ENCODE data around the gene SNCAIP. TPM values are rescaled to one million over a fixed set of nuclear protein-coding genes. Genes with fewer than 3 reads are reported as not detected.
"Not testable (repeated sequence)": the region's sequence is repeated elsewhere in the genome, so short reads cannot be mapped to it uniquely, and the experiment has no call there.

Gene SNCAIP
- total RNA-seq, 1 donor from 2014 or later = not detected

DNA sequence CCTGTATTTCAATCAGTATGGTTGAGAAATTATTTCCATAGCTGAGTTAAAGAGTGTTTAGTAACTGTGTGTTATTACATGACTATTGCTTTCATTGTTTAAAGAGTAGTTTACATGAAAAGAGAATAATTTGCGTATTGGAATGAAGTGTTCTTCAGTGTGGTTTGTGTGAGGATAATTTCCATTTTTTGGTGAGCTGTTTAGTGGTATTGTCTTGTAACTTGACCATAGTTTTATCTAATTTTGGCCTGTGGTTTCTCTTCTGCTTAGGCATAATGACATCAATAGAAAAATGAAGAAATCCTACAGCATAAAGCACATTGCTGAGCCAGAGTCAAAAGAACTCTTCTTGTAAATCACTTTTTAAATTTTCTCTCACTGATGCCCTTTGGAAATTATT, 151.2 kb downstream of the SNCAIP start:
- DNase-seq (ENCODE audit: low read depth) = no peak

DNA sequence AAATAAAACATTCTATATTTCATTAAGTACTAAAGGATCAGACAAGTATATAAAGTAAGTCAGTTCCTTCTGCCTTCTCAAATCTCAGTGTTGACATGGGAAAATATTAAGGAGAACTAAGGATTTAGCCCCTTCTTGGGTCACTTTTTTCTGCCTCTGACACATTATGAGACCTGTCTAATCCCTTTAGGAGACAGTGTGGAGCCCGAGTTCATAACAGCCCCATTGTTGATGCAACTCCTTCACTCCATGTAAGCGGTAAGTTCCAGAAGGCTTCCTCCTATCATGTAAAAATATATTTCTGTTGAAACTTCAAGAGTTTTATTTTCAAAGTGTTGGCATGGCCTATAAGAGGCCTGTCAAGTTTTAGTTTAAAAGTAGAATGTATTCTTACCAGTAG, 152.2 kb downstream of the SNCAIP start:
- DNase-seq (ENCODE audit: low read depth) = no peak

GRCh38 chr5:122465031-122465577, 153.1 kb downstream of the SNCAIP start:
- DNase-seq (ENCODE audit: low read depth) = no peak

- DNase-seq (ENCODE audit: low read depth) = no peak
Measured at GRCh38 chr5:122465994-122466393, 154.0 kb downstream of the SNCAIP start.

GRCh38 chr5:122468351-122469116, 156.5 kb downstream of the SNCAIP start:
- DNase-seq (ENCODE audit: low read depth) = no peak

DNA sequence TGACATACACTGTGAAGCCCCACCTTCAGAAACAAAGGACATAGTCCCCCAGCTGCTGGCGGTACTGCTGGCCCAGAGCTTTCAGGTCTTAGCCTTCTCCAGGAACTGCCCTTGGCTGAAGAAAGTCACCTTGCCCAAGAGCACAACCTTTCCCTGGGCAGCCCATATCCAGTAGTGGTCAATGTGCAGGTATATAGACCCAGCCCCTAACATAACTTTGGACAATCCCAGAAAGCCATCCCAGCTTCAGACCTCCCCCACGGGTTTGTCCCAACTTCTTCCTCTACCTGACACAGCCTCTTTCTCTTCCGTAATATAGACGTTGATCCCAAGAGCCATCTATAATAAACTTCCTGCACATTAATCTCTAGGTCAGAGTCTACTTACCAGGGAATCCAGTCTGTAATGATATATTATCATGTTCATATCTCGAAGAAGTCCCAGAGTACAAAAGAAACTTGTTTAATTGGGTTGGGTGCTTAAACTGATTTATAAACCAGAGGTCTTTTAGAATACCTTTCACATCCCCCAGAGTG, 157.4 kb downstream of the SNCAIP start:
- DNase-seq (ENCODE audit: low read depth) = no peak

GRCh38 chr5:122470365-122470764, 158.3 kb downstream of the SNCAIP start:
- no peak for DNase-seq (ENCODE audit: low read depth)

DNA sequence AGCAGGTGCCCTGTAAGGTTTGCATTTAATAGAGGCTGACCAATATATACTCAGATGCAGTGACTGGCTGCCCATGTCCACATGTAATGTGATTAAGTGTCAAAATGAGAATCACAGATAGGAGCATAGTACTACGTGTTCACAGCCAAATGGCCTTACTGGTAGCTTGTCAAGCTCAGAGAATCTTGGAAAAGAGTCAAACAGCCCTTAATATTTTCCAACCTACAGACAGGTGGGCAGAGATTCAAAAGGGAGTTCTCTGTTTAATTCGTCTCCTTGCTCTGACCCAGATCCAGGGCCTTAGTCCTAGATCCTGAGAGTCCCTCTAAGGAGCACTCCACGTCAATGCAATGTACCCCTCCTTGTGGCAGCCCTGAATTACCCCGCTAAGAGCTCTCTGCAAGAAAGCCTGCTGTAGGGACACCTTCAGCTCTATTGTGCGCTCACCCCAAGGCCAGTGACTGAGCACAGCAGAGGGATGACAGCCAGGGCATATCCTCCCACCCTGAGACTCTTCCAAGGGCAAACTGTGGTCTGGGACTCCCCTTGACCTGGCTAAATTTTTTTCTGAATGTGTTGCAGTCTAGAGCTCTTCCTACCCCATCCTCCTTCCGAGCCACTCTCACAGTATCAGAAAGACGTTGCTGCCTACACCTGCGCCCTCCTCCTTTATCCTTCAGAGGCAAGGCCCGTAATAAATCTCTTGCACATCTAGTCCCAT, 159.2 kb downstream of the SNCAIP start:
- DNase-seq (ENCODE audit: low read depth) = no peak

DNA sequence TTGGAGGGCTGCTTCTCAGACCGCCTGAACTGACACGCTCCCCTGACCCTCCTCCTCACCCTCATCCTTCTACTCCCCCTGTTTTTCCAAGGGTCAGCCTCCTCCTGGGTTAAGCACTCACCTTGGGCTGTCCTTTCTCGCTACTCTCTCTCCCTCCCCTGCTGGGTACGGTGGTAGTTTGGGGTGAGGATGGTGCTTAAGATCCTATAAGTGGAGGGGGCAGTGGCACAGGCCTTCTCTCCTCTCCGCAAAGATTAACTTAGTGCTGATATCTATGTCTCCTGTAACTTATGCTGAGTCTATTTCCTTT, 159.7 kb downstream of the SNCAIP start:
- DNase-seq (ENCODE audit: low read depth) = no peak

DNA sequence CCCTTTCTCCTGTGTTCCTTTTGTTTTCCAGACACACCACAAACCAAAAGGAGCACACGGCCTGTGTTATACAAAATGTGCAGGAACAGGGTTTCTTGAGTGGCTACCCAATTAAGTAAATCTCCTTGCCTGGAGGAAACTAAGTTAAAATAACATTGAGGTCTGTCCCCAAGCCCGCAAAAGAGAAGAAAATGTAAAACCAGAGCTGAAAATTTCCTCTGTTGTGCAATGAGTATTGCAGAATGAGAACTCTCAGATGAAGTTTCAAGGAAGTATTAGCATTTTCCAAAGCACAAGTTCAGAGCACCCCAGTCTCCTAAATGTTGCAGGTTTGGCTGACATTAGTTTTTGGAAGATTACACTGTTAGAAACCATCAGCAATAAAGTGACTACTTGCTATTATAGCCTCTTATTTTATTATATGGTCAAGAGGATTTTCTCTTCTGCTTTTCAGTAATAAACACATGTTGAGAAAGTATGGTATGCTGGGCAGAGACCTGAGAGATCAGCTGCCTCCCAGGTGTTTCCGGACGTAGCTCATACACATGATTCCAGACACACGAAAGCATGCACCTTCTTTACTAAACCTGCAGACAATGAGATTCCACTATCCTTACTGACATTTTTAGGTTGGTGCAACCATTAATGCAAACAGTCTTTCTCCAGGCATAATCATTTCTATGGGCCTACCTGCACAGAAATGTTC, 161.3 kb downstream of the SNCAIP start:
- DNase-seq (ENCODE audit: low read depth) = no peak

DNA sequence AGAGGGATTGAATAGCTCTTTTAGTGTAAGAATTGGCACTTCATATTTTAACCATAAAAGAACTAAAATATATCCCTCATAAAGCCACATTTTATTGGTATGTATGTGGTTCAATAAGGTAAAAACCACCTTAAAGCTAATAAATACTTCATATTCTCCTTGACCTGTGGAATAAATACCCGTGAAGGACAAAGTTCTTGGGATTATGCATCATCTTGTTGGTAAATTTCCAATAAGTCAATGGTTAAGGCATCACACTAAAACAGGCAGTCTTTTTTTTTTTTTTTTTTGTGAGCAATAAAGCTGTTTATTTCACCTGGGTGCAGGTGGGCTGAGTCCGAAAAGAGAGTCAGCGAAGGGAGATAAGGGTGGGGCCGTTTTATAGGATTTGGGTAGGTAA, 161.9 kb downstream of the SNCAIP start:
- DNase-seq (ENCODE audit: low read depth) = no peak

GRCh38 chr5:122478741-122479442, 166.9 kb downstream of the SNCAIP start:
- no peak for DNase-seq (ENCODE audit: low read depth)

DNA sequence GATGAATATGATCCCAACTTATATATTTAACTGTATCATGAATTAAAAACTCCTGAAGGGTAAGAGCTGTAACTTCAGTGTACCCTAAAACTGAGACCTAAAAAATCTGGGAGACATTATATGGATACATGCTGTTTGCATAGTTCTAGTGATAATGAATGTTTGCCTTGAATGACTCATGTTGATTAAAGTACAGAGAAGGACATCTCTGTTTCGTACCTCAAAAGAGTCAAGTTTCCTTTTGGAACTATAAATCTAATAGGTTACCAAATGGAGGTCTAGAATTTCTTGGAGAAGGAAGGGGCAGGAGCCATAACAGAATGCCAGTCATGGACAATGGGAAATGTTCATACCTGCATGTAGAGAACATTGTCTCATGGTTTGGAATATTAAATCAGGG, 168.1 kb downstream of the SNCAIP start:
- no peak for DNase-seq (ENCODE audit: low read depth)

- DNase-seq (ENCODE audit: low read depth) = no peak
Measured at GRCh38 chr5:122484103-122484502, 172.1 kb downstream of the SNCAIP start.

DNA sequence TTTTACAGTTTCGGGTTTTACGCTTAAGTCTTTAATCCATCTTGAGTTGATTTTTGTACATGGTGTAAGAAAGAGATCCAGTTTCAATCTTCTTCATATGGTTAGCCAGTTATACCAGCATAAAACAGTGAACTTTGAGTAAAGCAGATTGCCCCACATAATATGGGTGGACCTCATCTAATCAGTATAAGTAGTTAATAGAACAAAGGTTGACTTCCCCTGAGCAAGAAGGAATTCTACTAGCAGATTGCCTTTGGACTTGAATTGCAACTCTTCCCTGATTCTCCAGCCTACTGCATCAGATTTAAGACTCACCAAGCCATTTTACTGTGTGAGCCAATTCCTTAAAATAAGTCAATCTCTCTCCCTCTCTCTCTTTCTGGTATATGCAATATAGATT, 173.2 kb downstream of the SNCAIP start:
- no peak for DNase-seq (ENCODE audit: low read depth)

- not testable (repeated sequence) for DNase-seq (ENCODE audit: low read depth)
Measured at GRCh38 chr5:122486616-122487015, 174.6 kb downstream of the SNCAIP start.

DNA sequence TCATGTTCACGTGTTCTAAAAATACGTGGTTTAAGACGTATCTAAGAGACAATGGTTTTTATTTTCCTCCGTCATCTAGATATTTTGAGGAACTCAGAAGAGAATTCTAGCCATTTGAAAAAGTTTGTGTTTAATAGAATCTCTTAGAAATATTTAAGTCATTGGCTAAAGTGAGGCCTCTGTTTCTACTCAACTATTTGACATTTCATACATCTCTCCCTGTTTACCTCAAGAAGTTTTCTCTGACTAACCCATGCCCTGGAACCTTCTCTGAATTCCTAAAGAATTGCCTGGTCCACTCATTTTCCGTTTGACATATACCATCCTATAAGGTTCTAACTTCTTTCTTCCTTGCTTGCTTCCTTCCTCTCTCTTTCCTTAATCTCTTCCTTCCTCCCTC, 178.7 kb downstream of the SNCAIP start:
- no peak for DNase-seq (ENCODE audit: low read depth)

GRCh38 chr5:122492675-122493074, 180.6 kb downstream of the SNCAIP start:
- DNase-seq (ENCODE audit: low read depth) = no peak

DNA sequence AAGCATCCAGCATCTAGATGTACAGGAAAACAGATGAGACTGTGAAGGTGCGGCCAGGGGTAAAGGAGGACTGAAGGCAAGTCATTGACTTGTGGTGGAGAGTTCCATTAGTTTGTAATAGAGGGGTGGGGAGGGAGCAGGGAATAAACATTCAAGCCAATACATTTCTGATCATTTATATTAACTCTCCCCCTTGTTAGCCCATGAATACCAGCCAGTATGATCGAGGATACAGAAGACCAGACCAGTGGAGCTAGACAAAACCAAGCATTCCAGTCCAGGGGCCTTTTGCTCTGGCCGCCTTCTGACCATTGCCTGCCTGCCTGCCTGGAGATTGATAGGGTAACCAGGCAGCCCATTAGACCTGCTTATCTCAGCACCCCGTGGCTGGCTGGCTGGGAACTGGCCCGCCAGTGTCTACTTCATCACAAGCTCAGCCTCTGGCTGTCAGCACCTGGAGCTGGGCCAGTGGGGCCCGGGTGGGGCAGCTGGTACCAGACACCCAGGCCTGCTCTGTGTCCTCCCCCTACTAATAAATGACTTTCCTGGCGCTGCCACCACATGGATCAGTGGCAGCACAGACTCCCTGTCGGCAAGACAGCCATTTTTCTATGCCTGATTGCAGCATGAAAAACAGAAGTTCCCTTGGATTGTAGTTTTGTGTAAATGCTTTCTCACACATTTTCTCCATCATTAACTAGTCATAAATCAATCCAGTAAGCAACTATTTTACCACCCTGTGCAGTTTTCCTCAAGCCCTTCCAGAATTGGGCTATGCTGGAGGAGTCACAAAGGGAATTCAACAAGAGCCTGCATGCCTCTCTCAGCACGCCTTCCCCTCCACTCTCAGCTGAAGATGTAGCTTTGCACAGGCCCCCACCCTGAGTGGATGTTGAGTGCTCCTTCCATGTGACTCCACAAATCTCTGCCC, 181.3 kb downstream of the SNCAIP start:
- DNase-seq (ENCODE audit: low read depth) = no peak

DNA sequence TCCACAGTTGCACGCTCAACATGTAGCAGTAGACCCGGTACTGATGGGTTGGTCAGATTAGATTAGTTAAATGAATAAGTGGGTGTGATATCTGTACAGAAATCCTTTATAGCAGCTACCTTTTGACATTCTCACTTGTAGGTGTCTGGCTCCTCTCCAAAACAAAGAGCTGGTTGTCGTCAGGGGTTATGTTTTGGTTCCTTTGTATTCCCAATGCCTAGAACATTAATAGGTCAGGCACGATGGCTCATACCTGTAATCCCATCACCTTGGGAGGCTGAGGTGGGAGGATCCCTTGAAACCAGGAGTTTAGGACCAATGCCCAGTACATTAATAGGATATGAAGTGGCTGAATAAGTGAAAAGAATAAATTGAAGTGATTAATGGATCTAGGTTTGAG, 182.1 kb downstream of the SNCAIP start:
- no peak for DNase-seq (ENCODE audit: low read depth)

Data from myocyte (in vitro differentiated cells).